Mucosa of gallbladder (tissue), 1 donor: ENCODE results near the gene ZNF274. TPM values are rescaled to one million over a fixed set of nuclear protein-coding genes. Genes with fewer than 3 reads are reported as not detected.
"Not testable (repeated sequence)": the region's sequence is repeated elsewhere in the genome, so short reads cannot be mapped to it uniquely, and the experiment has no call there.

Experiments
- DNase-seq: peaks from one replicate; pipeline ENCODE4 v3.0.0-alpha.2; 2020; ENCODE audit warnings: low spot score
- total RNA-seq: library from RNA; stranded (reverse); gene quantifications from one replicate; pipeline ENCODE4 v1.2.1, GENCODE V29; 2021
- donor health status: DM: no; HTN: no; CAD: no.

Gene ZNF274
- total RNA-seq, 1 donor from 2014 or later: 33.8 TPM

DNA sequence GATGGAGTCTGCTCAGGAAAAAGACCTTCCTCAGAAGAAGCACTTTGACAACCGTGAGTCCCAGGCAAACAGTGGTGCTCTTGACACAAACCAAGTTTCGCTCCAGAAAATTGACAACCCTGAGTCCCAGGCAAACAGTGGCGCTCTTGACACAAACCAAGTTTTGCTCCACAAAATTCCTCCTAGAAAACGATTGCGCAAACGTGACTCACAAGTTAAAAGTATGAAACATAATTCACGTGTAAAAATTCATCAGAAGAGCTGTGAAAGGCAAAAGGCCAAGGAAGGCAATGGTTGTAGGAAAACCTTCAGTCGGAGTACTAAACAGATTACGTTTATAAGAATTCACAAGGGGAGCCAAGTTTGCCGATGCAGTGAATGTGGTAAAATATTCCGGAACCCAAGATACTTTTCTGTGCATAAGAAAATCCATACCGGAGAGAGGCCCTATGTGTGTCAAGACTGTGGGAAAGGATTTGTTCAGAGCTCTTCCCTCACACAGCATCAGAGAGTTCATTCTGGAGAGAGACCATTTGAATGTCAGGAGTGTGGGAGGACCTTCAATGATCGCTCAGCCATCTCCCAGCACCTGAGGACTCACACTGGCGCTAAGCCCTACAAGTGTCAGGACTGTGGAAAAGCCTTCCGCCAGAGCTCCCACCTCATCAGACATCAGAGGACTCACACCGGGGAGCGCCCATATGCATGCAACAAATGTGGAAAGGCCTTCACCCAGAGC is 29.6 kb downstream of the ZNF274 start:
- DNase-seq: no peak

DNA sequence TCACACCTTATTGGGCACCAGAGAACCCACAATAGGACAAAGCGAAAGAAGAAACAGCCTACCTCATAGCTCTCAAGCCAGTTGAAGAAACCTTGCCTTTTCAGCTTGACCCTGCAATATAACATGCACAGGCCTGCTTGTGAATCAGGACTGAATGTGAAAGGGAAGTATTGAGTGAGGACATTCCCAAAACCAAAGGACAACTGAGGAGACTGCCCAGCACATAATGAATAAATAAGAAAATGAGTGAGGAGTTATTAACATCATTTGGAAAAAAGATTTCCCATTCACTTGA is 30.2 kb downstream of the ZNF274 start:
- DNase-seq: no peak

DNA sequence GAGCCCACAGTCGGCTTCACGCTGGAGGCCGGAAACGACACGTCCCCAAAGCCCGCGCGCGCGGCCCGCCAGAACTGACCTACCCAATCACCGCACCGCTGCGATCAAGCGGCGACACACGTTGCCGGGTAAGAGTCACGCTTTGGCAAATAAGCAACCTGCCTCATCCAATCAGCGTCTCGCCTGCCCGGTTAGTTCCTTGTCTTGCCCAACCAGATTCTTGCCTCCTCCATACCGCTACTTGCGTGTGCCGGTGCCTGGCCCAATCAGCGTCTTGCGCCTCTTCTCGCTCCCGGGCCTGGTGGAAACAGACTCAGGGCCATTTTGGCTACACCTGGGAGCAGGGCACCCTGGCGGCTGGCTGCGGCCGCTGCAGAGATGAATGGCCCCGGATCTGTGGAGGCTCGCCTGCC is 34.2 kb downstream of the ZNF274 start:
- no peak for DNase-seq

DNA sequence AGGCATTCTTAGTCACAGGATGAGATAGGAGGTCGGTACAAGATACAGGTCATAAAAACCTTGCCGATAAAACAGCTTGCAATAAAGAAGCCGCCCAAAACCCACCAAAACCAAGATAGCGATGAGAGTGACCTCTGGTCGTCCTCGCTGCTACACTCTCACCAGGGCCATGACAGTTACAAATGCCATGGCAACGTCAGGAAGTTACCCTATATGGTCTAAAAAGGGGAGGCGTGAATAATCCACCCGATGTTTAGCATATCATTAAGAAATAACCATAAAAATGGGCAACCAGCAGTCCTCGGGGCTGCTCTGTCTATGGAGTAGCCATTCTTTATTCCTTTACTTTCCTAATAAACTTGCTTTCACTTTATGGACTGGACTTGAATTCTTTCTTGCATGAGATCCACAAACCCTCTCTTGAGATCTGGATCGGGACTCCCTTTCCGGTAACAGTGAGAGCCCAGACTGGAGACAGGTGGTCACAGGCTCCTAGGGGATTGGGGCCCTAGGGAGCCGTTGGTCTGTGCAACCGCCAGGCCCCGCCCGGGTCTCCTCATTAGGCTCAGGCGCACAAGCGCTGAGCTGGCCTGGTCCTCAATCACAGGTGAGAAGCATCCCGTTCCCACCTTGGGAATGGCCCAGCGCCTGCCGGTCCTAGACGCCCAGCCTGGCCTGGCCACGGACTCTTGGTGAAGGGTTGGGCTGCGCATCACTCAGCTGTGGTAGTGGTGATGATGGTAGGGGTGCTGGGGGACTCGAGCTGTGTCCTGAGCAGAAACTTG is 34.9 kb downstream of the ZNF274 start:
- no peak for DNase-seq

DNA sequence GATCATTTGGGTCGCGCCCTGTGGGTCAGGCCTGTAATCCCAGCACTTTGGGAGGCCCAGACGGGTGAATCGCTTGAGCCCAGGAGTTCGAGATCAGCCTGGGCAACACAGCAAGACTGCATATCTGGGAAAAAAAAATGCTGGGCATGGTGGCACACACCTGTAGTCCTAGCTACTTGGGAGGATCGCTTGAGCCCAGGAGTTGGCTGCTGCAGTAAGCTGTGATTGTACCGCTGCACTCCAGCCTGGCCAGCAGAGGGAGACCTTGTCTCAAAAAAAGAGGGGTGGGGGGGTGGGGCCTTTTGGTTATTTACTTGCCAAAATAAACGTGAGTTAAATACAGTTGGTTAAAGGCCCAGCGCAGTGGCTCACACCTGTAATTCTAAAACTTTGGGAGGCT is 36.0 kb downstream of the ZNF274 start:
- DNase-seq: no peak

DNA sequence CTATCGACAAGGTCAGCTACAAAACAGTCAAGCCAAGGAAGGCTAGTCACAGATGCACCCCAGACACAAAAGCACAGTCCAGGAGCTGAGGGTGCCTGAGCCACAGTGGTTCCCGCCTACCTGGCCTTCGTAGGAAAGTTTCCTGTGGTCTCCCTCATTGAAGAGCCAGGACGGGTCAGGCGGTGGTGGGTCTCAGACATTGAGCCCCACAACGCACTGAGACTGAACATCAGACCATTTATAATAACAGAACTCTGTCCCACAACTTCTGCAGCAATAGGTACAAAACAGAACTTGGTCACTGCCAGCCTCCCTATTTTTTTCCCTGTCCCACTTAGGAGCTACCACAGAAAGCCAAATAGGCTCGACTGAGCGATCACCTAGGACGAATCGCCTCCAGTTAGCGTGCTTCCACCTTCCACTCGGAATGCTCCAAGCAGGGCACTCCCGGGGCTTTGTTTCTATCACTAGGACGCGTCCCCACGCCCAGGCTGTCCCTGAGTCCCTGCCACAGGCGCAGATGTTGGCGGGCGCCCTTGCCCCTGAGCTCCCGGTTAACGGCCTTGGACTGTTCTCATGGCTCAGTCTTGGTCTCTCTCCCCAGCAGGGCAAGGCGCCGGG is 45.2 kb downstream of the ZNF274 start:
- DNase-seq: no peak

DNA sequence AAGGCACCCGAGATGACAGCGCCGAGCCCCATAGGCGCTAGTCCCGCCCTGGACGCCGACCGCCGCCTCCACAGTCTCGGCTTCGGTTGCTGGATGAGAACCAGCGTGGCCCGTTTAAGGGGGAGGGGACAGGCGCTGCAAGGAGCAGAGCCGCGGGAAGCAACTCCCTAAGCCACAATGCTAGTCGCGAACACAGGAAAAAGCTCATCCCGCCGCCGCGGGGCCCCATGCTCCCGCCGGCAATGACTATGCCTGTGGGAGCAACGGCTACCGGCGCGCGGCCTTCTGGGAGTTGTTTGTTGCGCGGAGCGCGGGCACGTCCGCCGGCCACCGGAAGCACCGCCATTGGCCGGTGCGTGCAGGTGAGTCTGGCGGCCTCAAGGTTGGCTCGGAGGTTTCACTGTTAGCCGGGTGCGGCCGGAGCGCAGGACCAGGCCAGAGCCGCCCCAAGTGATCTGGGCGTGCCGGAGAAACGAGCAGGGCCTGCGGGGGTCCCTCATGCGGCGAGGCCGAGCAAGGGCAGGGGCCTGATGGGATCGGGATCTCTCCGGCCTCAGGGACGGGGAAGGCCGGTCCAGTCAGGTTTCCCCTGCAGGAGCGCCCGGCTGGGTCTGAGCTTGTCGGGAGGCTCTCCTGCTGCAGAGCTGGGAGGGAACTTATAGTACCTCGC is 45.9 kb downstream of the ZNF274 start, which contains the start of gene ZNF544:
Gene ZNF544, plus strand, starts transcription at position 330 of the 670 bp plus-strand sequence. CDS start 15,110 bp downstream, outside the sequence.
- DNase-seq: peak; percentile 80

DNA sequence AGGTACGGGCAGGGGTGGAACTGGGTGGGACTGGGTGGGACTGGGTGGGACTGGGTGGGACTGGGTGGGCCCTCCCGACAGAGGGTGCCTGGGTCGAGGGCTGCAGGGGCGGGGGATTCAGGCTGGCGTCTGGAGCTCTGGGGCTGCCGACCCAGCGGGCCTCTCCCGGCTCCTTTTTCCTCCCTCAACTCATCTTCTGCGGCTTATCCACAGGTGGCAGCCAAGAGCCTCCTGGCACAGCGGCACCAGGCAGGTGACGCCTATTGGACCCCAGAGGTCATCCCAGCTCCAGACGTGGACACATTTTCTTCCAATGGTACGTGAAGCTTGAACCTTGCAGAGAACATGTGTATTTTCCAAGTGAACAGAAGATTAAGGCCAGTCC is 46.4 kb downstream of the ZNF274 start:
- no peak for DNase-seq

DNA sequence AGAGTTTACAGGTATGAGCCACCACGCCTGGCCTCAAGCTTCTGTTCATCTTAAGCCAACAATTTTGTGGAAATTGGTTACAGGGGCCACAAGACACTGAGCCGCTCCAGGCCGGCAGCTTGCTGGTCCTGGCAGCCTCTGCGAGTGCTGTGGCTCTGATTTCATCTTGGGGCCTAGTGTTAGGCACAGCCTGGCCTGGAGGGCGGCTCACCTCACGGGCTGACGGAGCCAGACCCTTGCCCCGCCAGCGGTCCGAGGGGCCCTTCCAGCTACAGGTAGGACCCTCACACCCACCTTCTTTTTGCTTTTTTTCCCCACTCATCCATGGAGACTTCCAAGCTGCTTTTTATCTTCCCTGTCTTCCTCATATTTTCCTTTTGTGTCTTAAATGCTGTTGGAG is 54.5 kb downstream of the ZNF274 start:
- no peak for DNase-seq

DNA sequence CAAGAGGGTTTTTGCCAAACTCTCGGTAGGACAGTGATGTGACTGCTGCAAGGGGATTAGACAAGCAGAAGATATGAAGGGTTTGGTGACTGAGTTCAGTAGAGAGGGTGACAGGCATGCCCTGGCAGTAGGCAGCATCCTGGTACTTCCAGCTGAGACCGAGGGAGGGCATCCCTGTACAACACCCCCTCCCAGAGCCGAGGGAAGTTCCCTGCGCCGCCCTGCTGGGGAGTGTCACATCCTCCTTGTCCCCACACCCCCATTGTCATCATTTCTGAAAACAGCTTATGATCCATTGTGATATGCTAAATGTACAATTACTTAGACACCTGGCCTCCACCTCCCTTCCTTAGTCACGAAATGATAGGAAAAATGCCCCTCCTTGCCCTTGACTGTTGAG is 60.5 kb downstream of the ZNF274 start:
- DNase-seq: no peak

DNA sequence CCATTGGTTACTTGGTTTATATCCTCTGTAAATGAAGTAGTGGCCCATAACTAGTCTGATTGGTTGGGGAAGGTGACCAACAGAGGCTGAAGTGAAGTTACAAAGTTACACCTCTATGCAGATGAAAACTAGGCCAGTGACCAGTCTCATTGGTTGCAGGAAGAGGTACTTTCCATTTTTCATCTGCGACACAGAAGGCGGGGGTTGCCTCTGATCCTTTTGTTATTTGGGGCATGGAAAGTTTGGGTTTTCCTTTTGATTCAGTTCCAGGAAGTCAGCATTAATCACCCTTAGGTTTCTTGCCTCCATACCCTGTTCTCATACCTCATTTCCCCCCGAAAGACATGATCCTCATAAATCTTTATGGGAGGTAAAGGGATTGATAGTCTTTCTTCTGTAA is 66.0 kb downstream of the ZNF274 start:
- DNase-seq: no peak

DNA sequence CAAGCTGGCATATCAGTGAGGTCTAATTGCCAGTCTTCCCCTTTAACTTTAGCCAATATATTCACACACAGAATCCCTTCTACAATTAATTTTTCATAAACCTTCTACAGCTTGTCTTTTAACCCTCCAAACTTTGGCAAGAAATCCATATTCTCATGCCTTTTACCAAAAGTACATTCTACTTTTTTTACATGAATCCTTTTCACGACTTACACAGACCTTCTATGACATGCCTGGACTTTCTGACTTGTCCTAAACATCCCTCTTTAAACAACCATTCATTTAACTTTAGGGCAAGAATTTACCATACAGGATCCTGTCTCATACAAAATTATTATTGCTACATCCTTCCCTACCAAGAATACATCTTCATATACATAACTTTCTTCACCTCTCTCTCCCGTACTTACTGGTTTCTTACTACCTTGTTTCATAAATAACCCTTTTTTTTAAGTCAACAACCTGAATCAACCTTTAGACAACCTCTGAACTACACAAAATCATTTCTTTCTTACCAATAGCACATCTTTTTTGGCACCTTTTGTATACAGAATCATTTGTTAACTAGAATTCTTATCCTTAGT is 69.3 kb downstream of the ZNF274 start:
- no peak for DNase-seq

DNA sequence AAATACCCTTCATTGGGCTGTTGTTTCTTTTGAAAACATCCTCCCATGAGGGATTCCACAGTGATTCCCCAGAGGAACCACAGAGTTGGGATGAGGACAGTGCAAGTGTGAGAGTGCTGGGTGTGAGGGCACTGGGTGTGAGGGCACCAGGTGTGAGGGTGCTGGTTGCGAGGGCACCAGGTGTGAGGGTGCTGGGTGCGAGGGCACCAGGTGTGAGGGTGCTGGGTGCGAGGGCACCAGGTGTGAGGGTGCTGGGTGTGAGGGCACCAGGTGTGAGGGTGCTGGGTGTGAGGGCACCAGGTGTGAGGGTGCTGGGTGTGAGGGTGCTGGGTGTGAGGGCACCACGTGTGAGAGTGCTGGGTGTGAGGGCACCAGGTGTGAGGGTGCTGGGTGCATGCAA is 75.4 kb downstream of the ZNF274 start:
- DNase-seq: not testable (repeated sequence)

DNA sequence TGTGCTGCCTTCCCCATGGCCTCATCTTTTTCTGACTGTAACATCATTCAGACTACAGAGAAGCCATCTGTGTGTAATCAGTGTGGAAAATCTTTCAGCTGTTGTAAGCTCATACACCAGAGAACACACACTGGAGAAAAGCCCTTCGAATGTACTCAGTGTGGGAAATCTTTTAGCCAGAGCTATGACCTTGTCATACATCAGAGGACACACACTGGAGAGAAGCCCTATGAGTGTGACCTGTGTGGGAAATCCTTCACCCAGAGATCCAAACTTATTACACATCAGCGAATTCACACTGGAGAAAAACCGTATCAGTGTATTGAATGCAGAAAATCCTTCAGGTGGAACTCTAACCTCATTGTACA is 78.7 kb downstream of the ZNF274 start:
- DNase-seq: no peak

DNA sequence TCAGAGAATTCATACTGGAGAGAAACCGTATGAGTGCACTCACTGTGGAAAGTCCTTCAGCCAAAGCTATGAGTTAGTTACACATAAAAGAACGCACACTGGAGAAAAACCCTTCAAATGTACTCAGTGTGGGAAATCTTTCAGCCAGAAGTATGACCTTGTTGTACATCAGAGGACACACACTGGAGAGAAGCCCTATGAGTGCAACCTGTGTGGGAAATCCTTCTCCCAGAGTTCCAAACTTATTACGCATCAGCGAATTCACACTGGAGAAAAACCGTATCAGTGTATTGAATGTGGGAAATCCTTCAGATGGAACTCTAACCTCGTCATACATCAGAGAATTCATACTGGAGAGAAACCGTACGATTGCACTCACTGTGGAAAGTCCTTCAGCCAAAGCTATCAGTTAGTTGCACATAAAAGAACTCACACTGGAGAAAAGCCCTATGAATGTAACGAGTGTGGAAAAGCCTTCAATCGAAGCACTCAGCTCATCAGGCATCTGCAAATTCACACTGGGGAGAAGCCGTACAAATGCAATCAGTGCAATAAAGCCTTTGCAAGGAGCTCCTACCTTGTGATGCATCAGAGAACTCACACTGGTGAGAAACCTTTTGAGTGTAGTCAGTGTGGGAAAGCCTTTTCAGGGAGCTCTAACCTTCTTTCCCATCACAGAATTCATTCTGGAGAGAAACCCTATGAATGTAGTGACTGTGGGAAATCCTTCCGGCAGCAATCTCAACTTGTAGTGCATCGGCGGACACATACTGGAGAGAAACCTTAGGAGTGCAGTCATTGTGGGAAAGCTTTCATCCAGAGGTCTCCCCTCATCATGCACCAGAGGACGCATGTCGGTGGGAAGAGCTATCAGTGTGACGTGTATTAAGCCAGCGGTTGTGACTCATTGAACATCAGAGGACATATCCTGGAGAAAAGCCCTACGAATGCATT is 79.4 kb downstream of the ZNF274 start:
- DNase-seq: no peak

DNA sequence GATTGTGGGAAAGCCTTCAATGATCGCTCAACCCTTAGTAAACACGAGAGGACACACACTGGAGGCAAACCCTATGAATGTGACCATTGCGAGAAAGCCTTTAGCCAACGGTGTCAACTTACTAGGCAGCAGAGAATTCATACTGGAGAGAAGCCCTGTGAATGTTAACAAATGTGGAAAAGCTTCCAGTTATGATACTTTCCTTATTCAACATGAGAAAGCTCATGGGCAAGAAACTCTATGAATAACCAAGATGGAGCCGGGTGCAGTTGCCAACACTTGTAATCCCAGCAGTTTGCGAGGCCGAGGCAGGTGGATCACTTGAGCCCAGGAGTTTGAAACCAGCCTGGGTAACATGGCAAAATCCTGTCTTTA is 80.0 kb downstream of the ZNF274 start:
- no peak for DNase-seq

Other genes with a start within 250 kb of the ZNF274 start
- 14.1 TPM for gene ZNF418, start 247.7 kb upstream of the ZNF274 start, total RNA-seq
- 5.7 TPM for gene ZNF256, start 235.4 kb upstream of the ZNF274 start, total RNA-seq
- 0.60 TPM for gene C19orf18, start 208.5 kb upstream of the ZNF274 start, total RNA-seq
- gene ZNF606, start 180.2 kb upstream of the ZNF274 start, total RNA-seq: 23.3 TPM
- gene ZSCAN1, start 149.0 kb upstream of the ZNF274 start, total RNA-seq: 1.3 TPM
- gene ZNF135, start 123.8 kb upstream of the ZNF274 start, total RNA-seq: 11.1 TPM
- gene ZSCAN18, start 84.8 kb upstream of the ZNF274 start, total RNA-seq: 111 TPM
- 16.9 TPM for gene ZNF329, start 32.3 kb upstream of the ZNF274 start, total RNA-seq
- 30.4 TPM for gene ZNF544, start 45.9 kb downstream of the ZNF274 start, total RNA-seq
- gene ZNF8, start 95.9 kb downstream of the ZNF274 start, total RNA-seq: 6.1 TPM
- gene ERVK3-1, start 122.3 kb downstream of the ZNF274 start, total RNA-seq: 32.2 TPM
- 4.7 TPM for gene ZSCAN22, start 143.9 kb downstream of the ZNF274 start, total RNA-seq
- gene A1BG, start 170.4 kb downstream of the ZNF274 start, total RNA-seq: 8.1 TPM
- gene ZNF497, start 179.7 kb downstream of the ZNF274 start, total RNA-seq: 3.5 TPM
- 2.9 TPM for gene ZNF837, start 198.0 kb downstream of the ZNF274 start, total RNA-seq
- gene RPS5, start 204.2 kb downstream of the ZNF274 start, total RNA-seq: 614 TPM
- not detected for gene RNF225, start 212.6 kb downstream of the ZNF274 start, total RNA-seq
- gene ZNF584, start 225.6 kb downstream of the ZNF274 start, total RNA-seq: 13.9 TPM